CD4-positive, alpha-beta T cell treated with Interleukin-17A for 1 hour (primary cell): Measurements from ENCODE around the gene MRC1.
"Not testable (repeated sequence)": the region's sequence is repeated elsewhere in the genome, so short reads cannot be mapped to it uniquely, and the experiment has no call there.

Experiments used
- DNase-seq: peaks from one replicate; pipeline ENCODE4 v3.0.0-alpha.2; 2020

Gene MRC1

GRCh38 chr10:17910125-17910789 lies 101.1 kb downstream of the MRC1 start:
- no peak for DNase-seq

DNA sequence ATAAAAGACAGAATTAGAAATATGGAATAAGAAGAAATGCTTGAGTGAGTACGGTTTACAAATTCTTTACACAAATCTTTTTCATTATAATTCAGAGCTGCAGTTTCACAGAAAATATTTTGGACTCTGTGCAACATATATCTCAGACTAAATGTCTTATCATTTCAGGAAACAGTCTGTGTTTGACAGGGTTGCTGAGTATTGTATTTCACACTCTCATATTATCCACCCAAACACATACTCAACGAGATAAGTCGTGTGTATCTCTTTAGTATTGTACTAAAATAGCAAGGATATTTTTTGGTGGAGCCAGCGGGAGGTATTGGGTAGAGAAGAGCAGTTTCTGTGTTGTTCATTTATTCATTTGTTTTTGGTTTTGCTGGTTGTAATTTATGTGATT lies 103.6 kb downstream of the MRC1 start:
- DNase-seq = no peak

GRCh38 chr10:17913604-17914003 lies 104.5 kb downstream of the MRC1 start:
- no peak for DNase-seq

- DNase-seq = no peak
Observed at GRCh38 chr10:17914169-17915045, 105.3 kb downstream of the MRC1 start.

GRCh38 chr10:17915181-17915580 lies 106.0 kb downstream of the MRC1 start:
- no peak for DNase-seq

DNA sequence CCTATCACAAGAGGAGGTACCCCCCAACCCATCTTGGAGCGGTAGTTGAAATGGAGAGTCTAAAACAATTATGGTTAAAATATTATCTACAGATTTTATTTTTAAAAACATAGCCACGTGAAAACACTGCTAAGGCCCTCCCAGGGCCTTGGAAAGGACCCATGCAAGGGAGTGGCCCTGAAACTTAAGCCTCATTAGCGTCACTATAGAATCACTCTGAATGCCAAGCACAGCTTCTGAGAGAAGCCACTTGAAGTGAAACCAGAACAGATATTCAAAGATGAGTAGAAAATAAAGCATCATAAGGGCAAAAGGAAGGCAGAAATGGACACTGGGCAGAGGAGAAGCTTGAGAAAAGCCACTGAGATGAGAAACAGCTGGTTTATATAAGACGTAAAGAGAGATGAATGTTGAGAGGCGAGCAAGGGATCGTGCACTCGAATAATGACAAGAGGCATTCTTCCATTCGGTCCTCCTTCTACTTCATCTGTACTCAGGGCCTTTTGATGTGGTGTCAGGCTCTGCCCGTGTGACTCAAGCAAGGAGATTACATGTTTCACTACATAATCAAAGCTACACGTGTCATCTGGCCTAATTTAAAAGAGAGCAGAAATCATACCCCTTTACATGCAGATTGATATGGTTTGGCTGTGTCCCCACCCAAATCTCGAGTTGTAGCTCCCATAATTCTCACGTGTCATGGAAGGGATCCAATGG lies 109.2 kb downstream of the MRC1 start:
- DNase-seq = no peak

GRCh38 chr10:17921378-17921777 lies 112.2 kb downstream of the MRC1 start:
- DNase-seq = no peak

- DNase-seq = no peak
Observed at GRCh38 chr10:17923728-17924127, 114.6 kb downstream of the MRC1 start.

GRCh38 chr10:17943033-17943745 lies 134.0 kb downstream of the MRC1 start:
- DNase-seq = no peak

DNA sequence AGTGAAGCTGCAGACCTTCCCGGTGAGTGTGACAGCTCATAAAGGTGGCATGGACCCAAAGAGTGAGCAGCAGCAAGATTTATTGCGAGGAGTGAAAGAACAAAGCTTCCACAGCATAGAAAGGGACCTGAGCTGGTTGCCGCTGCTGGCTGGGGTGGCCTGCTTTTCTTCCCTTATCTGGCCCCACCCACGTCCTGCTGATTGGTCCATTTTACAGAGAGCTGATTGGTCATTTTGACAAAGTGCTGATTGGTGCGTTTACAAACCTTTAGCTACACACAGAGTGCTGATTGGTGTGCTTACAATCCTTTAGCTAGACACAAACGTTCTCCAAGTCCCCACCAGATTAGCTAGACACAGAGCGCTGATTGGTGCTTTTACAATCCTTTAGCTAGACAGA lies 141.1 kb downstream of the MRC1 start:
- not testable (repeated sequence) for DNase-seq

GRCh38 chr10:17950726-17951125 lies 141.6 kb downstream of the MRC1 start:
- no peak for DNase-seq

DNA sequence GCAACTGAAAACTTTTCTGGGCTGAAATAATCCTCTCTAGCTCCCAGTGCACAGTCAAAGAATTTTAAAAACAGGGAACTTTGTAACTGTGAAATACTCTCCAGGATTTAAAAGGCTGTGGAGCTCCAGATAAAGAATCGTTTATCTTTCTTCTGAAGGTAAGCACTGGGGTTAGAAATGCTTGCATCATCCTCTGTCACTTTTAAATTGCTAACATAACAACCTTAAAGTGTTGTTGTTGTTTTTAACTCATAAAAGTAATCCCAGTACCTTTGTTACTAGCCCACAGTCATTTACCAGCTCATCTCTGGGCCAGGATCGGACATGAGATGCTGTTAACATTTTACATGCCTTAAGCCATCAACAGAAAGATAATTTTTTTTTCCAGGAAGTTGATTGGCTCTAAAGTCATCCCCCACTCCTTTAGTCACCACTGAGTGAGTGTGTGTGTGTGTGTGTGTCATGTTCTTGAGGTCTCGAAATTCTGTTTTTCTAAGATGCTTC lies 142.8 kb downstream of the MRC1 start, which contains the start of gene SLC39A12:
SLC39A12 (plus strand) TSS at position 51 of the 504 bp plus-strand sequence. CDS start 1,359 bp downstream, outside the sequence.
- DNase-seq = no peak

GRCh38 chr10:17954372-17954771 lies 145.2 kb downstream of the MRC1 start:
- not testable (repeated sequence) for DNase-seq

DNA sequence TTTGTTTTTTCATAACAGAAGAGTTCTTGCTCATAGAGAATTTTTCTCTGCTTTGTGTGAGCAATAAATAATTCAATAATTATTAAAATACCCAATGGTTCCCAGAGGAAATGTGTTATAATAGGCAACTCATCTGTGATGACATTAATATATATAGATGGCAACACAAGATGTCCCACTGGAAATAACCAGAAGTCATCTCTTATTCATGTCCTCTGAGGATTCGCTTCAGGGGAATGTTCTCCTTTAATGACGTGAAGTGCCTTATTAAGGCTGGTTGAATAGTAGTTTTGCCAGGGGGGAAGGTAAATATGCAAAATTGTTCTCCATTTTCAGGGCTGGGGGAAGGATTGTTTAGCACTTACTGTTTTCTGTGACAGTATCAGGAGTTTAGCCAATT lies 145.7 kb downstream of the MRC1 start:
- no peak for DNase-seq

DNA sequence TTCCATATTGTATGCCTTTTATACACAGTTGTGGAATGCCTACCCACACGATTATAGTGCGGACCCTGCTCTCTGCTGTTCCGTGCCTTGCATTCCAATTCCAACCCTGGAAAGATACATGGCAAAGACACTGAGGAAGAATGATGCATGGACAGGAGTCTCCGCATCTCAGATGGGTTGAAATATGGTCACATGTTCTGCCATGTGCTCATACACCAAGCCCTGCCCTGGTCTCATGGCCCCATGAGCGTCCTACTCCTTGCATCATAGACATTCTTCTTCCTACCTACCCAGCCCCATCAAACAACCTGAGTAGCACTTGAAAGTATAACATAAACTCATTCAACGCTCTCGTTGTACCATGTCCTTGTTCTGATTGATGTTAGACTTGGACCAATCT lies 148.9 kb downstream of the MRC1 start:
- no peak for DNase-seq

DNA sequence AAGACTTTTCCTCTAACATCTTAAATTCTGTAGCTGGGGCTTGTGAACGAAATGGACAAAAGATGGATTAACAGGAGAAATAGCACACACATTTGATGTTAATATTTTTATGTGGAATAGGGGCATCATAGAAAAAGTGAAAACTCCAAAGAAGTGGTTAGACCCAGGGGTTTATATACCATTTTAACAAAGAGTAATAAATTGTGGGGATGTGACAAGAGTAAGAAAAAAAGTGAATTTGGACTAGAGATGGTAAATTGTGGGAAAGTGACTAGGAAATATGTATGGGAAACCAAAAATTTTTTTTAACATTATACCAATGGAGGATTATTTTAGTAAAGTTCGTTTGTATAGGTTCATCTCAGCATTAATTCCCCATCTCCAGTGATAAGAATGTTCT lies 150.7 kb downstream of the MRC1 start:
- no peak for DNase-seq
